Measurements from ENCODE around the gene PKDREJ.

Gene PKDREJ

GRCh38 chr22:46286941-46287872 lies 24.1 kb upstream of the PKDREJ start:
- Histone ChIP-seq H3K4me3 (ENCODE audit: low read length) (no peak overlapping the region), H3K4me1 (ENCODE audit: control insufficient read depth, low read depth, low read length) (no peaks in the 10 kb centered on the region), H3K9ac (ENCODE audit: low read length) (no peak overlapping the region)

GRCh38 chr22:46286006-46286405 lies 22.9 kb upstream of the PKDREJ start:
- Histone ChIP-seq H3K9ac (ENCODE audit: low read length) (no peak overlapping the region), H3K36me3 (ENCODE audit: control insufficient read depth, low read depth, low read length) (peaks cover 14% of the 10 kb centered on the region), H3K9me3 (ENCODE audit: control insufficient read depth, low read depth, low read length) (no peaks in the 10 kb centered on the region), H3K4me1 (ENCODE audit: control insufficient read depth, low read depth, low read length) (no peaks in the 10 kb centered on the region), H3K4me3 (ENCODE audit: low read length) (no peak overlapping the region), H3K27me3 (ENCODE audit: control insufficient read depth, insufficient read depth, low read length) (no peaks in the 10 kb centered on the region), H3K27ac (ENCODE audit: low read length) (no peak overlapping the region)

More at GRCh38 chr22:46286941-46287872, 24.1 kb upstream of the PKDREJ start:
- Histone ChIP-seq H3K27ac (ENCODE audit: low read length) (no peak overlapping the region), H3K9me3 (ENCODE audit: control insufficient read depth, low read depth, low read length) (no peaks in the 10 kb centered on the region), H3K27me3 (ENCODE audit: control insufficient read depth, insufficient read depth, low read length) (no peaks in the 10 kb centered on the region), H3K36me3 (ENCODE audit: control insufficient read depth, low read depth, low read length) (peaks cover 14% of the 10 kb centered on the region)

GRCh38 chr22:46281866-46282678 lies 18.9 kb upstream of the PKDREJ start:
- Histone ChIP-seq H3K4me1 (ENCODE audit: control insufficient read depth, low read depth, low read length) (no peaks in the 10 kb centered on the region), H3K4me3 (ENCODE audit: low read length) (no peak overlapping the region), H3K9ac (ENCODE audit: low read length) (no peak overlapping the region), H3K36me3 (ENCODE audit: control insufficient read depth, low read depth, low read length) (peaks cover 32% of the 10 kb centered on the region), H3K9me3 (ENCODE audit: control insufficient read depth, low read depth, low read length) (no peaks in the 10 kb centered on the region), H3K27ac (ENCODE audit: low read length) (no peak overlapping the region), H3K27me3 (ENCODE audit: control insufficient read depth, insufficient read depth, low read length) (no peaks in the 10 kb centered on the region)

- H3K27me3 ChIP-seq (ENCODE audit: control insufficient read depth, insufficient read depth, low read length), result no peaks in the 10 kb centered on the region
- peaks cover 29% of the 10 kb centered on the region for H3K36me3 ChIP-seq (ENCODE audit: control insufficient read depth, low read depth, low read length)
- H3K27ac ChIP-seq (ENCODE audit: low read length), result no peak overlapping the region
- no peak overlapping the region for H3K9ac ChIP-seq (ENCODE audit: low read length)
- no peak overlapping the region for H3K4me3 ChIP-seq (ENCODE audit: low read length)
- no peaks in the 10 kb centered on the region for H3K9me3 ChIP-seq (ENCODE audit: control insufficient read depth, low read depth, low read length)
- no peaks in the 10 kb centered on the region for H3K4me1 ChIP-seq (ENCODE audit: control insufficient read depth, low read depth, low read length)
Measured at GRCh38 chr22:46280999-46281623, 18.0 kb upstream of the PKDREJ start.

GRCh38 chr22:46280063-46280817 lies 17.1 kb upstream of the PKDREJ start:
- Histone ChIP-seq H3K36me3 (ENCODE audit: control insufficient read depth, low read depth, low read length) (peaks cover 36% of the 10 kb centered on the region), H3K4me3 (ENCODE audit: low read length) (no peak overlapping the region), H3K27me3 (ENCODE audit: control insufficient read depth, insufficient read depth, low read length) (no peaks in the 10 kb centered on the region), H3K9ac (ENCODE audit: low read length) (no peak overlapping the region), H3K27ac (ENCODE audit: low read length) (no peak overlapping the region), H3K4me1 (ENCODE audit: control insufficient read depth, low read depth, low read length) (no peaks in the 10 kb centered on the region), H3K9me3 (ENCODE audit: control insufficient read depth, low read depth, low read length) (no peaks in the 10 kb centered on the region)

GRCh38 chr22:46278656-46279645 lies 15.8 kb upstream of the PKDREJ start:
- H3K9me3 ChIP-seq (ENCODE audit: control insufficient read depth, low read depth, low read length), result no peaks in the 10 kb centered on the region
- H3K27me3 ChIP-seq (ENCODE audit: control insufficient read depth, insufficient read depth, low read length), result no peaks in the 10 kb centered on the region
- no peaks in the 10 kb centered on the region for H3K4me1 ChIP-seq (ENCODE audit: control insufficient read depth, low read depth, low read length)
- H3K9ac ChIP-seq (ENCODE audit: low read length), result no peak overlapping the region
- H3K4me3 ChIP-seq (ENCODE audit: low read length), result no peak overlapping the region
- no peak overlapping the region for H3K27ac ChIP-seq (ENCODE audit: low read length)
- H3K36me3 ChIP-seq (ENCODE audit: control insufficient read depth, low read depth, low read length), result peaks cover 33% of the 10 kb centered on the region

- H3K36me3 ChIP-seq (ENCODE audit: control insufficient read depth, low read depth, low read length), result peaks cover 42% of the 10 kb centered on the region
- H3K27ac ChIP-seq (ENCODE audit: low read length), result no peak overlapping the region
- H3K4me1 ChIP-seq (ENCODE audit: control insufficient read depth, low read depth, low read length), result no peaks in the 10 kb centered on the region
Measured at GRCh38 chr22:46276563-46276962, 13.4 kb upstream of the PKDREJ start.

GRCh38 chr22:46275455-46276122 lies 12.4 kb upstream of the PKDREJ start:
- Histone ChIP-seq H3K4me3 (ENCODE audit: low read length) (no peak overlapping the region), H3K27ac (ENCODE audit: low read length) (no peak overlapping the region), H3K36me3 (ENCODE audit: control insufficient read depth, low read depth, low read length) (peaks cover 42% of the 10 kb centered on the region), H3K9me3 (ENCODE audit: control insufficient read depth, low read depth, low read length) (no peaks in the 10 kb centered on the region), H3K27me3 (ENCODE audit: control insufficient read depth, insufficient read depth, low read length) (no peaks in the 10 kb centered on the region), H3K4me1 (ENCODE audit: control insufficient read depth, low read depth, low read length) (no peaks in the 10 kb centered on the region), H3K9ac (ENCODE audit: low read length) (no peak overlapping the region)

More at GRCh38 chr22:46276563-46276962, 13.4 kb upstream of the PKDREJ start:
- Histone ChIP-seq H3K9me3 (ENCODE audit: control insufficient read depth, low read depth, low read length) (no peaks in the 10 kb centered on the region), H3K4me3 (ENCODE audit: low read length) (no peak overlapping the region), H3K27me3 (ENCODE audit: control insufficient read depth, insufficient read depth, low read length) (no peaks in the 10 kb centered on the region), H3K9ac (ENCODE audit: low read length) (no peak overlapping the region)

- peaks cover 38% of the 10 kb centered on the region for H3K36me3 ChIP-seq (ENCODE audit: control insufficient read depth, low read depth, low read length)
- no peak overlapping the region for H3K4me3 ChIP-seq (ENCODE audit: low read length)
Measured at GRCh38 chr22:46274381-46274780, 11.2 kb upstream of the PKDREJ start.

More at GRCh38 chr22:46274381-46274780, 11.2 kb upstream of the PKDREJ start:
- Histone ChIP-seq H3K27me3 (ENCODE audit: control insufficient read depth, insufficient read depth, low read length) (no peaks in the 10 kb centered on the region), H3K4me1 (ENCODE audit: control insufficient read depth, low read depth, low read length) (no peaks in the 10 kb centered on the region), H3K9me3 (ENCODE audit: control insufficient read depth, low read depth, low read length) (no peaks in the 10 kb centered on the region), H3K27ac (ENCODE audit: low read length) (no peak overlapping the region), H3K9ac (ENCODE audit: low read length) (no peak overlapping the region)
